HS-27A (cell line): Measurements from ENCODE around the gene SLIRP.
"Not testable (repeated sequence)": the region's sequence is repeated elsewhere in the genome, so short reads cannot be mapped to it uniquely, and the experiment has no call there.

Experiments used
- DNase-seq: peaks from one replicate; pipeline ENCODE4 v3.0.0-alpha.2; 2012; ENCODE audit warnings: low read depth, missing footprints

Gene SLIRP

DNA sequence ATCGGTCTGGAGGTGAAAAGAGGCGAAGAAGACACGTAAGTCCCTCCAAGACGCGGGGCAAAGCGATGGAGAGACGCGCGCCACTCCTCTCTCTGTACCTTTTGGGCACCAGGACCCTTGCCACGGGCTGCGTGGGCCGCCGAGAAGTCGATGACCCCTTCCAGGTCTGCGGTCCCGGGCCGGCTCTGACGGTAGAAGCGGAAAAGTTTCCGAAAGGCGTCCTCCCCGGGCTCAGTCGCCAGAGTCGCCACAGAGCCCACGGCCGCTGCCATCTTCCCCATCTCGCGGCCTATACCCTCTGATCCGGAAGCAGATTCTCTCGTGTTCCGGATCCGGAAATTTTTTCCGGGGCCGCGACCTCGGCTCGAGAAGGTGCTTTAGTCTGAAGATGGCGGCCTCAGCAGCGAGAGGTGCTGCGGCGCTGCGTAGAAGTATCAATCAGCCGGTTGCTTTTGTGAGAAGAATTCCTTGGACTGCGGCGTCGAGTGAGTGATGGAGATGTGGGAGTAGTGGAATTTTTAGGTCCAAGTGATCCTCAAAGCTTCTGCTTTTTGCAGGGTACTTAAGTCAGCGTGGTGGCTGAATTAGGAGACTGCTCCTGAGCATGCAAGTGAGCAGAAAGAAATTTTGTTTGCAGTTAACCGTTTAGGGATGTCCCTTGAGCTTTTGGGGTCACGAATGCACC lies at the start of gene SLIRP, which contains the start of gene ALKBH1:
Gene SLIRP, plus strand, starts transcription at position 380 of the 685 bp plus-strand sequence. Its CDS starts 9 bp downstream, at position 389.
Gene ALKBH1, minus strand, starts transcription at position 300 of the 685 bp plus-strand sequence. Its CDS starts 19 bp downstream, at position 281.
- DNase-seq: peak; percentile 54

DNA sequence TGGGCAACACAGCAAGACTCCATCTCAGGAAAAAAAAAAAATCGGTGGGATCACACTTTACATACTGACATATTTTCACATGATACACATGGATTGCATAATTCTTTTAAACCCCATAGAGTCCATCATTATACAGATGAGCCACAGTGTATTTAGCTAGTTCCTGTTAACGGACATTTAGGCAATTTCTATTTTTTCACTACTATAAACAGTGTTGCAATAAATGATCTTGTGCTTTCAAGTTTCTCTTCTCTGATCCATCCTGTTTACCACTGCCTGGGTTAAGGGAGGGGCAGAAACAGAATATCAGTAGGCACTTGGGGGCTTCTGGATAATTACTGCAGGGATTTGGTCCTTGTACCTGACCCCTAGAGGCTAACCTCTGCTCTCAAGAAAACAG lies 48.1 kb upstream of the SLIRP start:
- DNase-seq: no peak

DNA sequence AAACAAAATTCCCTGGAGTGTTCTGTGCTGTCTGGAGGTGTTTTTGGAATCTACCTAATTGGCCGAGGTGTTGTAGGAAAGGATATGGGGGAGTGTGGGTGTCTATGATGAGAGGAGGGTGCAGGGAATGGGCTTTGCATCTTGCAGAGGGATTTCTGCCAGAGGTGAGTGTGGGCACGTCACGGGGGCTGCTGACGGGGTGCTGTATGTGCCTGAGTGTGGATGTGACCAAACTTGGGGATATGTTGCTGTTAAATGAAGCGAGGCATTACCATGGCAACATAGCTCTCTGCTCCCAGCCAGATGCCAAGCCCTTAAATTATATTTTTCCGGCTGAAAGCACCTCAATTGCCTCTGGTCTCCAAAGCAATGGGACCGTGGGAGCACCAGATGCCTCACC lies 47.1 kb upstream of the SLIRP start:
- DNase-seq: no peak

DNA sequence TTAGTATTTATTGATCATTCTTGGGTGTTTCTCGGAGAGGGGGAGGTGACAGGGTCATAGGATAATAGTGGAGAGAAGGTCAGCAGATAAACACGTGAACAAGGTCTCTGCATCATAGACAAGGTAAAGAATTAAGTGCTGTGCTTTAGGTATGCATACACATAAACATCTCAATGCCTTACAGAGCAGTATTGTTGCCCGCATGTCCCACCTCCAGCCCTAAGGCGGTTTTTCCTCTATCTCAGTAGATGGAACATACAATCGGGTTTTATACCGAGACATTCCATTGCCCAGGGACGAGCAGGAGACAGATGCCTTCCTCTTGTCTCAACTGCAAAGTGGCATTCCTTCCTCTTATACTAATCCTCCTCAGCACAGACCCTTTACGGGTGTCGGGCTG lies 46.3 kb upstream of the SLIRP start:
- DNase-seq: not testable (repeated sequence)

DNA sequence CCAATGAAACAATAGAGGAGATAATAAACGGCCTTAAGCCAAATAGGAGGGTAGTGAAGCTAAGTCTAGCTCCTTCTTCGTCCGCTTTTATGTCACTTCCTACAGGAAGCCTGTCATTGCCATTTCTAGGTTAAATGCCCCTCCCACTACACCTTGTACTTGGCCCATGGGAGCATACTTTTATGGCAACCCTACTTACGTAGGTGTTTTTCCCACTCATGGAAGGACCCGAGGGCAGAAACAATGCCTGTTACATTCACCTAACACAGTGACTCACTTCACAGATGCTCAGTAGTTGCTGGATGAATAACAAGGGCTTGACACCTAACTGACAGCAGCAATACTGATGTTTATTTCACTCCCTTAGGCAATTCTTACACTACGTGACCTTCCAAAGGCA lies 44.6 kb upstream of the SLIRP start:
- DNase-seq: no peak

DNA sequence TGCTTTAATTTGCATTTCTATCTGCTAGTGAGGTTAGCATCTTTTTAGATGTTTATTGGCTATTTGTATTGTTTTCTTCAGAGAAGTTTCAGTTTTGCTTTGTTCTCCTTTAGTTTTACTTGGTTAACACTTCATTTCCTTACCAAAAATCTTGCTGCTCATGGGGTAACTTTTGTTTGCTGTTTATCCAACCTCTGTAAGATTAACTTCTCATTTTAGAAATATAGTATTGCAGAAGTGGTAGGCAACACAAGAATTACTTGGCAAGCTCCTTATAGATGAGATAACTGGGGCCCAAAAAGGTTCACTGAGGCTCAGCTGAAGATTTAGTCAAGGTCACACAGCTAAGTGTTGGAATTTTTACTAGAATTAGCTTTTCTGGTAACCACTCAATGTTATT lies 40.6 kb upstream of the SLIRP start:
- DNase-seq: no peak

DNA sequence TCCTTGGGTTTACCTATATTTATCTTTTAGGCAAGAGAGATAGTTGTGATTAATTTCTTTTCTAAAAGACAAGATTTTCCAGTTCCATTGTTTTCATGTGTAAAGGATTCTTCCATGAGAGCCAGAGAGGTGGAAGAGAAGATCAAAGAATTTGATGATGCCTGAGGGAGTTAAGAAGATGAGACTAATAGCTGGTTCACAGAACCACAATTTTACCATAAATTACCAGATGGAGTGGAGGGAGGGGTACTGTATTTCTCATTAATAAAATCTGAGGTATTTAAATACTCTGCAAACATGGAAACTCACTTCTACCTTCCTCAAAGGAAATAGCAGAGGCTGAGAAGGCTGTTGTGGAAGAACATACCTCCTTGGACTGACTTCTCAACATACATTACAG lies 34.7 kb upstream of the SLIRP start:
- no peak for DNase-seq

DNA sequence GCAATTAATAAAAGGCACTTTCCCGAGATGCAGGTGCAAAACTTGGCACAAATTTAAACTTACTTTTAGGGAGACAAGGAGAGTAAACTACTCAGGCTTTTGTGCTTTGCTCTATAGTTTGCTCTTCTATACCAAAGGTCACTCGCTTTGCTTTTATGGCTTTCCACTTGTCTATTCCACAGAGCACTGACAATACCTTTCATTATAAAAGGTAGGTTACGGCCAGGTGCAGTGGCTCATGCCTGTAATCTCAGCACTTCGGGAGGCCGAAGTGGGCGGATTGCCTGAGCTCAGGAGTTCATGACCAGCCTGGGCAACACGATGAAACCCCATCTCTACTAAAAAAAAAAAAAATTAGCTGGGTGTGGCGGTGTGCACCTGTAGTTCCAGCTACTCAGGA lies 33.0 kb upstream of the SLIRP start:
- DNase-seq: no peak

DNA sequence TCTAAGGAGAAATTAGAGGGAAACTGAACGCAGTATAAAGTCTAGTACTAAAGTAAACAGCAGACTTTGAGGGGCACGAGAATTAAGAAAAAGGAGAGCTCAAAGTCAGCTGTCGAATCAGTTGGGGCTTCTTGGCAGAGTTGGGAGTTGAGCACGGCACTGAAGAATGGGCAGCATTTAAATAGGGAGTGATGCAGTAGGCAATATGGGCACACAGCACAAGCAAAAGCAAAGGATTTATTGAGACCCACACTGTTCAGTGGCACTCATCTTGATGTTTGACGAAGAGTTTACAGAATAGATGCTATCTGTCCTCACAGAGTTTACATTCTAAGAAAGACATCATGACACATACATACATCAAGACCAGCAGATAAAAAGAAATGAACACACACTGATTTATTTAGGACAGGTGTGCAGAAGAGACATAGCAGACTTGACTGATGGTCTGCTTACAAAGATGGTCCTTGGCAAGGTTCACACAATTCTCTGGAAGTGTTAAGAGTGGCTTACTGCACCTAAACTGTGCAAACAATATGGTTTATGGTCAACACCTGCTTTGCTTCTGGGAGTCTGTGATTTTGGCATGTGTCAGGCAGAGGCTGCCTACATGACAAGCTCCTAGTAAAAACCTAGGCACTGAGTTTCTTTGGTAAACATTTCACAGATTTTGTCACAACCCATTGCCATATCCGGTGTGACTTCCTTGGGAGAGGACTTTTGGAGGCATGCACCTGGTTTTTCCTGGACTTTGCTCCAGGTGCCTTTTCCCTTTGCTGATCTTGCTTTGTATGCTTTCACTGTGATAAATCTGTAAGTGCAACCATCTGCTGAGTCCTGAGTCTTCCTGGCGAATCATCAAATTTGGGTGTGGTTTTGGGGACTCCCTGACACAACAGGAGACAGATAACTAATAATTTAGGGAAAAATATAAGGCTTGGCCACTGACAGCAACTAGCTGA lies 26.4 kb upstream of the SLIRP start:
- DNase-seq: no peak

DNA sequence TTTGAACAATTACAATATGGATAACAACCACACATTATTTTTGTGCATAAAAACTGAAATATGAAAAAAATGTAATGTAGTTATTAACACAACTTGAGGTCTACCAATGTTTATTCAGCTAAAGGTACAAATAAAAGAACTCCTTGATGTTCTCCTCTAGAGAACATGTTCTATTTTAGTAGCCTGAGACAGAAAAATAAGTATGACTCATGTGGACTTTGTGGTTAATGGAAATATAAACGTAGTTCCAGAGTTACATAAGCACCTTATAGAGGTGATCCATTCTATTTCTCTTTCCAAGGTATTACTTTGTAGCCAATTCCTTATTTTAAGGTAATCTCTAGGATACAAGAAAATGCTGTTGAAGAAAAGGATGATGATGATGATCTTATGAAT lies 25.7 kb upstream of the SLIRP start:
- no peak for DNase-seq

DNA sequence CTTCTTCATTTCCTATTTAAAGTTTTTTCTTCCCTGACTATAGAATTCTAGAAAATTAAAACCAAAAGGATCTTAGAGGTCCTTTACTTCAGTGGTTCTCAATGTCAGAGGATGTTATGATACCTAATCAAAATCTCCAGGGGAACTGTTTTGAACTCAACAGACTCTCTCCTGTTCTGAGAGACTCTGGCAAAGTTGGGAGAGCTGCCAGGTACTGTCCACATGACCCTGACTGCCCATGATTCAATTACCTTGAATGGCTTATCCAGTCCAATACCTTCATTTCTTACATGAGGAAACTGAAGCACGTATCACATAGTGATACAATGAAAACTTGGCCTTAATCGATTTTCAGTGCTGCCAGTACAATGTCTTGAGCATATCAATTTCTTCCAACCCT lies 16.6 kb upstream of the SLIRP start:
- no peak for DNase-seq

DNA sequence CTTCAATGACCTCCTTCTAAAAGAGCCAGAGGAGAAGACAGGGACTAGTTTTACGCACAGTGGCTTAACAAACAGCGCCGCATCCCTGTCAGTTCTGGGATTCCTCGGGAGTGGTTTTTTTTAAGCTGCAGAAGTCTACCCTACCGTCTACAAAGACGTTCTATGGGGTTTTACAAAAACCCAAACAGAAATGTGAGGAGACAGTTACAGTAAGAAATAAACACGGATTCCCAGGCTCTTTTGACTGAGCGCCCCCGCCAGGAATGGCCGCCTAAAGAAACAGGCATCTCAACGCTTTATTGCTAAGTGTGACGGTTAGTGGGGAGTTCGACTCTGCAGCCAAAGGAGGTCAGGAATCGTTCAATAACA lies 564 bp upstream of the SLIRP start:
- DNase-seq: peak; percentile 7

DNA sequence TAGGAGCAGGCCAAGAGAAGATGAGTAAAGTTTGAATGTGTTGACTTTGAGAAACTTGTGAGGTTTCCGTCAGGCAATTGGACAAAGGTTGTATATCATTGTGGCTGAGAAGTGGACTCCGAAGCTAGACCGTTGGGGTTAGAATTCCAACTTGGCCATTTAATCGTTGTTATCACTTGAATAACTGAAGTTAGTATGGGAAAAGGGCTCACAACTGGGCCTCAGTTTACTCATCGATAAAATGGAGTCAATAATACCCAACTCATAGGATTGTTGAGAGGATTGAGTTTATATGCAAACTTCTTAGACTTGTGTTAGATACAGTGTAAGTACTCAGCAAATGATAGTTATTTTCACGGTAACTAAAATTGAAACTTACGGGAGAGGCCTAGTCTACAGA lies 846 bp downstream of the SLIRP start:
- no peak for DNase-seq

DNA sequence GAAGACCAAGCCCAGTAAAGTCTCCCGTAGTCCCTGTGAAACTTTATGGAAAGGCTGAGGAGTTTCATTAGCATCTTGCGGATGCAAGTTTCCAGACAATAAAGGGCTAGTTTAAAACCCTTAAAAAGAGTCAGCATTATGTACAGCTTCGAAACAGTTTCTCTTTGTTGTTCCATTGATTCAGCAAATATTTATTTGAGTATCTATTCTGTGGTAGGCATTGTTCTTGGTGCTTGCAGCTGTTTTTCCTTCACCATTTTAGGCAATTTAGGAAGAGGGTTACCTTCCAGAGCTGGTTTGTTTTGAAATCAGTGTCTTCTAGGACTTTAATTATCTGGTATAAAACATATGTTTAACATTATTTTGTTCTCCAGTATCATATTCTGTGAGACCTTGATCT lies 1.5 kb downstream of the SLIRP start:
- DNase-seq: no peak

DNA sequence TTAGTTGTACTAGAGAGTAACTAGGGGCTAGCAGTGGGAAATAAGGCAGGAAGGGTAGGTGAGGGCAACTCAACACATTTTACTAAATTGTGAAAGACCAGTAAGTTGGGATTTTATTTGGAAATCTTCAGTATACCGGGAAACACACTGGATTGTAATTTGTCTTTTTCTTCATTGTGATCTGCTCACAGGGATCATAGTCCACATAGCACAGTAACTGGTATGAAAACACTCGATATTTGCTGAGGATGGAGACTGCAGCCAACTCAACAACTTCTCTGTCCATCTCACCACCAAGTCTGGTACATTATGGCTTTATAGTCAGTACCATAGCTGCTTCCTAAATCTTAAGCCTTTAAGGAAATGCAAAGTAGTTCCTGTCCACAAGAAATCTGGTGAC lies 2.5 kb downstream of the SLIRP start:
- DNase-seq: no peak

DNA sequence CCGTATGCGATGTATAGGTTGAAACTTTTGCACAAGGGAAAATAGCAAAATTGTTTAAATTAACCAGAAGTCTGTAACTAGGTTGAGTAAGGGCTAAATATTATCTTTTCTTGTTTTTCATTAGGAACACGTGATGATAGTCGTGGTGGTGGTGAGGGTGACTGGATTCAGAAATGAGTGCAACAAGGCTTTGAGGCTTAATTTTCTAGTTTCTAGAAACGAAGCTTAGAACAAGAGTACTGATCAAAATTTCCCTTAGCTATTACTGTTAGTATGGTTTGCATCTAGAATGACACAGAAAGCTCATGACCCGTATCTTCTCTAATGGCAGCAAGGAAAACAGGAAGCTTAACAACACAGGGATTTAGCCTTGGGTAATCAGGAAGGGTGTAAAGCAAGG lies 7.0 kb downstream of the SLIRP start:
- no peak for DNase-seq

DNA sequence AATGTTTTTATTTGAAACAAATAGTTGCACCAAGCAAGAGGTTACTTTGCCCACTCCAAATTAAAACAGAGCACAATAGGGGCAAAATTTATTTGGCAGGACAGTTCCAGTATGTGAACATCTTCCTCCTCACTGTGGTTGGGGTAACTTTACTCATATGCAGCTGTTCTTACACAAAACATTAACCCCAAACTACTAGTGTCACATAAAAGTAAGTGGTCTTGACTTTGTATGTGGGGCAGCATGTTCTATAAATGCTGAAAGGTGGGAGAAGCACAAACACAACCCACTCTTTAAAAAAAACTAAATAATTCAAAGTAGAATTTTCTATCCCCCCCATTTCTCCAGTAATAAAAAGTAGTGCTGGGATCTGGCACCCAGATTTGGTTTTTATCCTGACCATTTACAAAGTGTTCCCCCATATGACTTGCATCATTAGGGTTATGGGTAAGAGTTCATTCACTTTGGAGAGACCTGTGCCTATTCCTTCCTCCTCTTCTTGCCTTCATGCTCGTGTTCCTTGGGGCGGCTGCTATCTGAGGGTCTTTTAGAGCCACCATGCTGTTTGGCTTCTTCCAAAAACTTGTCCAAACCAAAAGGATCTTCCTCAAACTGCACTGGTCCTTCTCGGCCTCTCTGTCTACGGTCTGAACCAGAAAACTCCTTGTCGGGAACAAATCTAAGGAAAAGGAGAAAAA lies 9.9 kb downstream of the SLIRP start:
- no peak for DNase-seq

DNA sequence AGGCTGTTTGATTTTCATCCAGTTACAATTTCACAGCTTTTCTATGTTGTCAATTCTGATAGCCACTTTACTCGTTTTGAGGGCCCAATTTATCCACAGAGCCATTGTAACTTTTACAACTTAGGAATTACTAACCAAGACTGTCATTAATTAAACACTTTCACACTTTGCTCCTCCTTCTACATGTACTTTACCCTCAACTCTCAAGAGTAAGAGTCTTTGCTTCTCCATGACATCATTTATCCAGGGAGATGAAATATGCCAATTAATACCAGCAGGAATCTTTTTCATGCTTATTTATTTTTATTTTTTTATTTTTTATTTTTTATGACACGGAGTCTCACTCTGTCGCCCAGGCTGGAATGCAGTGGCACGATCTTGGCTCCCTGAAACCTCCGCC lies 13.5 kb downstream of the SLIRP start:
- DNase-seq: no peak

DNA sequence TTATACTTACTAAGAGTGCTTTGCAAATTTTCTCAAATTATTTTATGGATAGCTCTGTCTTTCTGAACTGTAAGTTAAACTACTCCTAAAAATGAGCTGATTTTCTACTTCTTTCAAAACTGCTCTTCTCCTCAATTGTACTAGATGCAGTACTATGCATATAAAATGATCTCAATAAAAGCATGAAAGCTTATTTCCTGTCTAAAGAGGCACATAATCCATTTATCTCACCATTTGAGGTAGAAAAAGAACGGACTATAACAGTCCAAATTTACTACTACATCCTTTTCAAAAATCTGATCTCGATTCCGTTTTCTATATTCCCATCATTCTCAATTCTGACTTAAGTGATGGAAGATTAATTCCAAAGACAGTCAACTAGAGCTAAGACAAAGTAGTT lies 14.4 kb downstream of the SLIRP start:
- DNase-seq: no peak

DNA sequence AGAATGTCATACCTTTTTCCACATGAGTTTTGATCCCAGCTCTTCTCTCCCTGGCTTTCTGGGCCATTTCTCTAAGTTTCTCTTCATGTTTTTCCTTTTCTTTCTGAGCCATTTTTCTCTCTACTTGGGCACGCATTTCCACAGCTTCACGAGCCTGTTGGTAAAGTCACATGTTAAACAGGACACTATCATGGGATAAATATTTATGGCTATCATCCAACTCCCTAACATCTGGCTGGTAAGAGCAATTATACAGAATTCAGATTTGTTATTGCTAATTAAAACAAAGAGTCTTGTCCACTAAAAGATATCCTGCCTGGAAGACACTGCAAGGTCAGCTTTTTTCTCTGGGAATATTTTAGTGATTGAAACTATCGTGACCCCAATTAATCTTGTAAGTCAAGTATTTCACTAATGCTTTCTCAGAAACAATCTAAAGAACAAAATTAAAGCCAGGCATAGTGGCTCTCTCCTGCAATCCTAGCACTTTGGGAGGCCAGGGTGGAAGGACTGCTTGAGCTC lies 23.1 kb downstream of the SLIRP start:
- DNase-seq: no peak

DNA sequence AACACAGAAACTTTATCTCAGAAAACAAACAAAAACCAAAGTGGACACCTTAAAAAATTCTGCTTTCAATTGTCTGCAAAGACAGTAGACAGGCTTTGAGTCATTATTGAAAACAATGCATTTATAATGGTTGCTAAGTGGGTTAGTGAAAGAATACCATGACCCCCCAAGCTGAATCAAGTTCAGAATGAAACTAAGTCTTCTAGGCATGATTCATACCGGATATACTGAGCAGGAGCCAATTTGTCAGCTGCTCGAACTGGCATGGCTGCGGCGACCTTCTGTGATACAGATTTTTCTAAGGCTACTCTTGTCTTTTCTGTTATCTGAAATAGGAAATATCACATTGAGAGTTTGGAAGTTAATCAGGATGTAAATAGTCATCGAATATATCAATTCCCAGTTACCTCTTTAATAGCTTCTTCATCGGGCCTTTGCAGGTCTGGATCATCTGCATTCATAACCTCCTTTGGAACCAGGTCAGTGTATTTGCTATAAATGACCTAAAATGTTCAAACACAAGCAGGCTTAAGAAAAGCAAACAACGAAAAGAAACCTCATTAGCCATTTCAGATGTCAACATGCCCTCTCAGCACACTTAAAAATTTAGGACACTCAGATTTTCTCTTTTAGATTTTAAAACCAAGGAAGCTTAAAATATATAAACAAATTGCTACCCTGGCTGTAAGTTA lies 30.8 kb downstream of the SLIRP start:
- no peak for DNase-seq

DNA sequence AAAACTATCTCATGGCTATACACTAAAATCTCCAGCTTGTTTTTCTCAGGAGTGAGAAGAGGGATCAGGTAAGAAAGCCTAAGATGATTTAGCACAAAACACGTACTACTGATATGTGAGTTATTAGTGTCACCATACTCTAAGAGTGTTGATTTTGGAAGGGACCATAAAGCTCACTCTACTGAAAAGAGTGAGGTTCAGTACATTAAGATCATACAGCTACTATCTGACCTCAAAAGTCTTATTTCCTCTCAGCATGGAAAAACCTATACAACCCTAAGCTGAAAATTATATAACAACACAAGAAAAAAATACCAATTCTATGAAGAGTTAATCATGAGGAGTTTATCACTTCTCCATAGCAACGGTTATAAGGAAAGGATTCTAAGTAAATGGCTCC lies 33.5 kb downstream of the SLIRP start:
- DNase-seq: no peak
